ENCODE measurements around the gene FUNDC1. TPM values are rescaled to one million over a fixed set of nuclear protein-coding genes. Genes with fewer than 3 reads are reported as not detected.
"Not testable (repeated sequence)": the region's sequence is repeated elsewhere in the genome, so short reads cannot be mapped to it uniquely, and the experiment has no call there.

FUNDC1 gene
- total RNA-seq (1 to 10 TPM; 8.9 TPM), polyA plus RNA-seq (10 to 100 TPM; 12.2 to 24.2 TPM)
- long read RNA-seq, donor 1, partial matches to known transcripts, result 0 of 2 reads
- long read RNA-seq, donor 1, other reads (novel, unspliced or antisense), result 0 of 2 reads
- long read RNA-seq, donor 2, partial matches to known transcripts, result 0 of 1 reads
- long read RNA-seq, donor 2, other reads (novel, unspliced or antisense), result 0 of 1 reads

GRCh38 chrX:44542567-44543325 lies at the start of gene FUNDC1:
TSS of gene FUNDC1 (minus strand) at chrX:44542859. CDS start at chrX:44542832, 27 bp downstream.
- Histone ChIP-seq H3K9me3 (ENCODE audit: control insufficient read depth, low read length) (no peaks in the 10 kb centered on the region), H3K27me3 (ENCODE audit: control insufficient read depth in 1 of 2, insufficient read depth in 2 of 2, low read length in 1 of 2) (no peaks in the 10 kb centered on the region), H3K4me3 (ENCODE audit: low read length in 2 of 2) (peak within 1 kb of the TSS; percentile 38 to 96), H3K4me1 (ENCODE audit: control insufficient read depth in 1 of 2, insufficient read depth in 2 of 2, low read length in 2 of 2) (no peaks in the 10 kb centered on the region), H3K27ac (ENCODE audit: low read depth in 1 of 2, low read length in 2 of 2) (peak within 1 kb of the TSS in 1 of 2 donors; percentile 59), H3K36me3 (ENCODE audit: control insufficient read depth in 1 of 2, insufficient read depth in 2 of 2, low read length in 1 of 2) (no peaks in the 10 kb centered on the region)
- DNase-seq (peak; percentile 98 to 99), ATAC-seq (ENCODE audit: low FRiP score) (peak; percentile 99)
- intact Hi-C loops (cut with DNase I), result no loop called here
- 1 to 2% methylated on average over 35 of the region's 35 CpGs for WGBS, 2 donors

- Histone ChIP-seq H3K27ac (ENCODE audit: low read depth in 1 of 2, low read length in 2 of 2) (no peak overlapping the region), H3K36me3 (ENCODE audit: control insufficient read depth in 1 of 2, insufficient read depth in 2 of 2, low read length in 1 of 2) (no peaks in the 10 kb centered on the region), H3K4me3 (ENCODE audit: low read length in 2 of 2) (no peak overlapping the region), H3K9me3 (ENCODE audit: control insufficient read depth, low read length) (no peaks in the 10 kb centered on the region), H3K4me1 (ENCODE audit: control insufficient read depth in 1 of 2, insufficient read depth in 2 of 2, low read length in 2 of 2) (no peaks in the 10 kb centered on the region), H3K27me3 (ENCODE audit: control insufficient read depth in 1 of 2, insufficient read depth in 2 of 2, low read length in 1 of 2) (no peaks in the 10 kb centered on the region)
- intact Hi-C loops (cut with DNase I), result no loop called here
- 89 to 91% methylated on average over 3 of the region's 3 CpGs for WGBS, 2 donors
- no peak for DNase-seq
- ATAC-seq (ENCODE audit: low FRiP score), result no peak
Measured at GRCh38 chrX:44585866-44586265, 43.2 kb upstream of the FUNDC1 start.

- Histone ChIP-seq H3K36me3 (ENCODE audit: control insufficient read depth in 1 of 2, insufficient read depth in 2 of 2, low read length in 1 of 2) (no peaks in the 10 kb centered on the region), H3K27me3 (ENCODE audit: control insufficient read depth in 1 of 2, insufficient read depth in 2 of 2, low read length in 1 of 2) (no peaks in the 10 kb centered on the region), H3K27ac (ENCODE audit: low read depth in 1 of 2, low read length in 2 of 2) (no peak overlapping the region), H3K4me3 (ENCODE audit: low read length in 2 of 2) (no peak overlapping the region), H3K9me3 (ENCODE audit: control insufficient read depth, low read length) (no peaks in the 10 kb centered on the region), H3K4me1 (ENCODE audit: control insufficient read depth in 1 of 2, insufficient read depth in 2 of 2, low read length in 2 of 2) (no peaks in the 10 kb centered on the region)
- ATAC-seq (ENCODE audit: low FRiP score), result no peak
- no peak for DNase-seq
- intact Hi-C loops (cut with DNase I), result no loop called here
- WGBS, 2 donors, result 54 to 59% methylated on average over 3 of the region's 3 CpGs
Measured at GRCh38 chrX:44580466-44580865, 37.8 kb upstream of the FUNDC1 start.

- Histone ChIP-seq H3K4me3 (ENCODE audit: low read length in 2 of 2) (no peak overlapping the region), H3K27ac (ENCODE audit: low read depth in 1 of 2, low read length in 2 of 2) (no peak overlapping the region), H3K36me3 (ENCODE audit: control insufficient read depth in 1 of 2, insufficient read depth in 2 of 2, low read length in 1 of 2) (no peaks in the 10 kb centered on the region), H3K9me3 (ENCODE audit: control insufficient read depth, low read length) (no peaks in the 10 kb centered on the region), H3K4me1 (ENCODE audit: control insufficient read depth in 1 of 2, insufficient read depth in 2 of 2, low read length in 2 of 2) (no peaks in the 10 kb centered on the region), H3K27me3 (ENCODE audit: control insufficient read depth in 1 of 2, insufficient read depth in 2 of 2, low read length in 1 of 2) (no peaks in the 10 kb centered on the region)
- intact Hi-C loops (cut with DNase I), result no loop called here
- ATAC-seq (ENCODE audit: low FRiP score) (no peak), DNase-seq (no peak)
- WGBS, 2 donors, result 84 to 93% methylated on average over 4 of the region's 4 CpGs
Measured at GRCh38 chrX:44572340-44572938, 29.8 kb upstream of the FUNDC1 start.

- WGBS, 2 donors, result 14 to 50% methylated on average over 2 of the region's 2 CpGs
- Histone ChIP-seq H3K4me3 (ENCODE audit: low read length in 2 of 2) (no peak overlapping the region), H3K27me3 (ENCODE audit: control insufficient read depth in 1 of 2, insufficient read depth in 2 of 2, low read length in 1 of 2) (no peaks in the 10 kb centered on the region), H3K4me1 (ENCODE audit: control insufficient read depth in 1 of 2, insufficient read depth in 2 of 2, low read length in 2 of 2) (no peaks in the 10 kb centered on the region), H3K9me3 (ENCODE audit: control insufficient read depth, low read length) (no peaks in the 10 kb centered on the region), H3K27ac (ENCODE audit: low read depth in 1 of 2, low read length in 2 of 2) (no peak overlapping the region), H3K36me3 (ENCODE audit: control insufficient read depth in 1 of 2, insufficient read depth in 2 of 2, low read length in 1 of 2) (no peaks in the 10 kb centered on the region)
- no peak for DNase-seq
- ATAC-seq (ENCODE audit: low FRiP score), result no peak
- intact Hi-C loops (cut with DNase I), result no loop called here
Measured at GRCh38 chrX:44570522-44570921, 27.9 kb upstream of the FUNDC1 start.

- Histone ChIP-seq H3K4me3 (ENCODE audit: low read length in 2 of 2) (no peak overlapping the region), H3K36me3 (ENCODE audit: control insufficient read depth in 1 of 2, insufficient read depth in 2 of 2, low read length in 1 of 2) (no peaks in the 10 kb centered on the region), H3K27ac (ENCODE audit: low read depth in 1 of 2, low read length in 2 of 2) (no peak overlapping the region), H3K9me3 (ENCODE audit: control insufficient read depth, low read length) (no peaks in the 10 kb centered on the region), H3K4me1 (ENCODE audit: control insufficient read depth in 1 of 2, insufficient read depth in 2 of 2, low read length in 2 of 2) (no peaks in the 10 kb centered on the region), H3K27me3 (ENCODE audit: control insufficient read depth in 1 of 2, insufficient read depth in 2 of 2, low read length in 1 of 2) (no peaks in the 10 kb centered on the region)
- ATAC-seq (ENCODE audit: low FRiP score) (no peak), DNase-seq (no peak)
- intact Hi-C loops (cut with DNase I), result no loop called here
- 81 to 82% methylated on average over 1 of the region's 1 CpG for WGBS, 2 donors
Measured at GRCh38 chrX:44569122-44569521, 26.5 kb upstream of the FUNDC1 start.

GRCh38 chrX:44568196-44568595 lies 25.5 kb upstream of the FUNDC1 start:
- no peaks in the 10 kb centered on the region for H3K9me3 ChIP-seq (ENCODE audit: control insufficient read depth, low read length)
- intact Hi-C loops (cut with DNase I), result no loop called here
- no peaks in the 10 kb centered on the region for H3K27me3 ChIP-seq (ENCODE audit: control insufficient read depth in 1 of 2, insufficient read depth in 2 of 2, low read length in 1 of 2)
- no peak overlapping the region for H3K4me3 ChIP-seq (ENCODE audit: low read length in 2 of 2)
- 11 to 25% methylated on average over 3 of the region's 3 CpGs for WGBS, 2 donors
- no peaks in the 10 kb centered on the region for H3K36me3 ChIP-seq (ENCODE audit: control insufficient read depth in 1 of 2, insufficient read depth in 2 of 2, low read length in 1 of 2)
- no peak overlapping the region for H3K27ac ChIP-seq (ENCODE audit: low read depth in 1 of 2, low read length in 2 of 2)
- DNase-seq (peak in 1 of 2 donors; percentile 53), ATAC-seq (ENCODE audit: low FRiP score) (no peak)
- H3K4me1 ChIP-seq (ENCODE audit: control insufficient read depth in 1 of 2, insufficient read depth in 2 of 2, low read length in 2 of 2), result no peaks in the 10 kb centered on the region

- DNase-seq; H3K36me3 ChIP-seq (ENCODE audit: control insufficient read depth in 1 of 2, insufficient read depth in 2 of 2, low read length in 1 of 2); H3K4me3 ChIP-seq (ENCODE audit: low read length in 2 of 2); H3K9me3 ChIP-seq (ENCODE audit: control insufficient read depth, low read length); H3K4me1 ChIP-seq (ENCODE audit: control insufficient read depth in 1 of 2, insufficient read depth in 2 of 2, low read length in 2 of 2); H3K27ac ChIP-seq (ENCODE audit: low read depth in 1 of 2, low read length in 2 of 2); intact Hi-C loops (cut with DNase I); H3K27me3 ChIP-seq (ENCODE audit: control insufficient read depth in 1 of 2, insufficient read depth in 2 of 2, low read length in 1 of 2); ATAC-seq (ENCODE audit: low FRiP score): not testable (repeated sequence)
- WGBS, 2 donors, result 65 to 69% methylated on average over 6 of the region's 6 CpGs
Measured at GRCh38 chrX:44561896-44562295, 19.2 kb upstream of the FUNDC1 start.

- Histone ChIP-seq H3K36me3 (ENCODE audit: control insufficient read depth in 1 of 2, insufficient read depth in 2 of 2, low read length in 1 of 2) (no peaks in the 10 kb centered on the region), H3K4me1 (ENCODE audit: control insufficient read depth in 1 of 2, insufficient read depth in 2 of 2, low read length in 2 of 2) (no peaks in the 10 kb centered on the region), H3K9me3 (ENCODE audit: control insufficient read depth, low read length) (no peaks in the 10 kb centered on the region), H3K27me3 (ENCODE audit: control insufficient read depth in 1 of 2, insufficient read depth in 2 of 2, low read length in 1 of 2) (no peaks in the 10 kb centered on the region), H3K27ac (ENCODE audit: low read depth in 1 of 2, low read length in 2 of 2) (no peak overlapping the region), H3K4me3 (ENCODE audit: low read length in 2 of 2) (no peak overlapping the region)
- no peak for ATAC-seq (ENCODE audit: low FRiP score)
- intact Hi-C loops (cut with DNase I), result no loop called here
- DNase-seq, result no peak
- WGBS, 2 donors, result 90 to 96% methylated on average over 5 of the region's 5 CpGs
Measured at GRCh38 chrX:44550563-44550962, 7.9 kb upstream of the FUNDC1 start.
